GM19238 (cell line): ENCODE results near the gene CCDC71L.

Experiments
- DNase-seq: peaks from one replicate; pipeline ENCODE4 v3.0.0; 2011; ENCODE audit warnings: low spot score; ENCODE audit not compliant: insufficient read length

The CCDC71L gene

GRCh38 chr7:106626376-106627164 lies 34.4 kb downstream of the CCDC71L start:
- no peak for DNase-seq

- DNase-seq = no peak
Observed at GRCh38 chr7:106625678-106626301, 35.2 kb downstream of the CCDC71L start.

DNA sequence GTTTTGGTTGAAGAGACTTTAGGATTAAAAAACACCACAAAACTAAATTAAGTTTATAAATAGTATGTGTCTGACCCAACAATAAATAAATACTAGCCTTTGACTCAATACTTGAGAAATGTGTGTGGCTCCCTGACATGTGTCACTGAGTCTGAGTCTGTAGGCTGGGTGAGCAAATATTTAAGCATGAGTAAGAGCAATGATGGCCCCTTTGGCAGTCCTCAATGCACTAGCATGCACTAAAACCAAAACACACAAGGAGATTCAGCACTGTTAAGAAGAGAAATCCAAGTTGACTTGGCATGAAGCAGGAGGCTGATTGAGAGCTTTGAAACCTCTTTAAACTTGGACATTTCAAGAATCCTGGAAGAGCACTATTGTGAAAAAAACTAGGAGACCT lies 37.1 kb downstream of the CCDC71L start:
- no peak for DNase-seq

- no peak for DNase-seq
Observed at GRCh38 chr7:106623315-106623660, 37.7 kb downstream of the CCDC71L start.

DNA sequence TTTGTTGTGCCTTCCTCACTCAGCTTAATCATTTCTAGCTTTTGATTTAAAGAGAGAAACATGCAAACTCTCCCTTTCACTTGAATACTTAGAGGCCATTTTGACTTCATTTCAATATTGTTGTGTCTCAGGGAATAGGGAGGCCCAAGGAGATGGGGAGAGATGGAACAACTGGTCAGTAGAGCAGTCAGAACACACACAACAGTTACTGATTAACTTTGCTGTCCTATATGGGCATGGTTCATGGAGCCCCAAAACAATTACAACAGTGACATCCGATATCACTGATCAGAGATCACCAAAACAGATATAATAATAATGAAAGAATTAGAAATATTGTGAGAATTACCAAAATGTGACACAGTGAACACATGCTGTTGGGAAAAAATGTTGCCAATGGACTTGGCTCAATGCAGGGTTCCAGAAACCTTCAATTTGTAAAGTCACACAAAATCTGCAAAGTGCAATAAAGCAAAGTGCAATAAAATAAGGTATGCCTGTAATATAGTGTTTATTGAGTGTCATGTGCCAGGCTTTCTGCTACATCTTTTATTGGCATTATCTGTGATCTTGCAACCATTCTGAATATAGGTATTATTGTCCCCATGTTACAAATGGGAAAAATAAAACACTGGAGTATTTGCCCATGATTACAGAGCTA lies 38.2 kb downstream of the CCDC71L start:
- DNase-seq = no peak

GRCh38 chr7:106621393-106622132 lies 39.4 kb downstream of the CCDC71L start:
- no peak for DNase-seq

DNA sequence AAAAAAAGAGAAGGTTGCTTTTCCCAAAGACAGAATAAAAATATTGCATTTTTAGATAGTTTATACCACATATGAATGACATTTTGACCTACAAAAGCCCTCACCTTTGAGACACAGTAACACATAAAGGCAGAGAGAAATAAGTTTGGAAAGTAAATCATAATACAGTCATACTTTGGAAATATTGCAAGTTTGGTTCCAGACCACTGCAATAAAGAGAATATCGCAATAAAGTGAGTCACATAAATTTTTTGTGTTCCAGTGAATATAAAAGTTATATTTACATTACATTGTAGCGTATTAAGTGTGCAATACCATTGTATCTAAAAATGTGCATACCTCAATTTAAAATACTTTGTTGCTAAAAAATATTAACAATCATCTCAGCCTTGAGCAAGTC lies 40.3 kb downstream of the CCDC71L start:
- no peak for DNase-seq

DNA sequence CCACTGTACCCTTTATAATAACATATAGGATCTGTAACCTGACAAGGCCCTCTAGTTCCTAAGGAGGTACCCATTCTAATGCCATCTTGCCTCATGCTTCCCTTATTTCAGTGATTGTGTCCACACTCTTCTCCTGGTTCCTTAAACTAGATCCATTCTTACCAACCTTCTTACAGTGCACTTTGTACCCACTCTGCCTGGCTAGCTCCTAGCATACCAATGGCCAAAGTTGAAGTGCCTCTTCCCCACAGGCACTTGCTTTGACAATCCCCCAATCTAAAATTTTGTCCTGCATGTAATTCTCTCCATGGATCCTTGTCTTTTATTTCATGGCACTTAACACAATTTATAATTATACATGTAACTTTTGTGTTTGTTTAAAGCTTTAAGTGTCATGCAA lies 40.9 kb downstream of the CCDC71L start:
- no peak for DNase-seq

DNA sequence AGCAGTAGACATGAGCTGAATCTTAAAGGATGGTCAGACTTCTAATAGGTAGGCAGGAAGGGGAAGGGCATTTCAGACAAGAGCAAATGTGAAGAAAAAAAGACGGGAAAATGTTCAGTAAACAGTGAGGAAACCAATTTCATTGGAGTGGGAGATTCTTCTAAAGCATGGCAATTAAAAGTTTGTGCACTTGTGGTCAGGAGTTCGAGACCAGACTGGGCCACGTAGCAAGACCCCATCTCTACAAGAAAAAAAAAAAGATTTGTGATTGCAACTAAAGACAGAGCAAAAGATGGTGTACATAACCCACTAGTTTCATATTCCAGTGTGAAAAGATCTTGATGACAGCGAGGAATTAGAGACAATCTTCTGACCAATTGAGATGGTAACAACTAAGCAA lies 41.7 kb downstream of the CCDC71L start:
- no peak for DNase-seq

- no peak for DNase-seq
Observed at GRCh38 chr7:106618480-106618879, 42.5 kb downstream of the CCDC71L start.

GRCh38 chr7:106617860-106618259 lies 43.1 kb downstream of the CCDC71L start:
- no peak for DNase-seq

- no peak for DNase-seq
Observed at GRCh38 chr7:106616708-106617051, 44.3 kb downstream of the CCDC71L start.

GRCh38 chr7:106615808-106616707 lies 44.9 kb downstream of the CCDC71L start:
- no peak for DNase-seq

DNA sequence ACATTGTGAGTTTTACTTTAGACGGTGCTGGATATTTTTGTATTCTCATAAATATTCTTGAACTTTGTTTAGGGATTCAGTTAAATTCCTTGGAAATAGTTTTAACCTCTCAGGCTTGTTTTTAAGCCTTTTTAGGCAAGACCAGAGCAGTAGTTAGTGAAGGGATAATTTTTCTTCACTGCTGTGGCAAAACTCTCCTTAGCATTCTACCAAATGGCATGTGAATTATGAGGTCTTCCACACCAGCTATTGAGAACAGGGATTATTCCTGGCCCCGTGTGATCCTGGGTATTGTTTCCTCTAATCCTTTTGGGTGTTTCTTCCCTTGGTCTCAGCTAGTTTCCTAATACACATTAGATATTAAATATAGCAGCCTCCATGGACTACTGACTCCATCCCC lies 46.2 kb downstream of the CCDC71L start:
- no peak for DNase-seq

GRCh38 chr7:106613848-106614560 lies 47.0 kb downstream of the CCDC71L start:
- DNase-seq = no peak

- no peak for DNase-seq
Observed at GRCh38 chr7:106613279-106613678, 47.7 kb downstream of the CCDC71L start.

GRCh38 chr7:106612432-106612831 lies 48.5 kb downstream of the CCDC71L start:
- no peak for DNase-seq

DNA sequence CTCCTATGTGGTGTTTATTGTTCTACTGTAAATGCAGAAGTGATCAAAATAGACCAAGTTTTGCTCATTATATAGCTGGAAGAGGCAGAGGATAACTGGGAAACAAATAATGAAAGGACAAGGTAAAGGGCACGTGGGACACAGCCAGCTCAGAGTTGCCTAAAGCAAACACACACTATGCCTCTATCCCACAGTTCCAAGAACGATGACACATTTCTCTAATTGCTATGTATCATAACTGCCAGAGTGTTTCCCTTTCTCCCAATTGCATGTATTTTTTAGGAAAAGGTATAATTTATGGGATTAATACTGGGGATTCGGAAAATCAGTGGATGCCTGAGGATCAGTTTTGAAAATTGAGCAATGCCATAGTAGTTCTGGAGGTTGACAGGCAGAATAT lies 49.0 kb downstream of the CCDC71L start:
- DNase-seq = no peak

GRCh38 chr7:106610996-106611886 lies 49.7 kb downstream of the CCDC71L start:
- DNase-seq = no peak
